Memory B cell (primary cell): ENCODE results near the gene RNF167.
A peak's percentile ranks its signal among the peaks of the same experiment; 100 is the strongest.

Experiments
- ATAC-seq: fragments of 150-1000 bp; cut with Tn5 transposase; 2 replicates; pipeline ENCODE4 v1.10.0; 2021; ENCODE audit warnings: low read depth, mild to moderate bottlenecking, moderate library complexity
- DNase-seq, 2 donors: peaks; one replicate each; pipeline ENCODE4 v3.0.0; 2022; ENCODE audit warnings: low spot score in 2 of 2
- H3K27ac Mint-ChIP-seq: one replicate; pipeline ENCODE4 v1.8.0; 2022; ENCODE audit warnings: mild to moderate bottlenecking, moderate library complexity, mixed read lengths
- H3K27me3 Mint-ChIP-seq: one replicate; pipeline ENCODE4 v1.8.0; 2022; ENCODE audit warnings: mixed read lengths
- H3K36me3 Mint-ChIP-seq: one replicate; pipeline ENCODE4 v1.8.0; 2022; ENCODE audit warnings: mild to moderate bottlenecking, mixed read lengths
- H3K4me1 Mint-ChIP-seq: one replicate; pipeline ENCODE4 v1.8.0; 2022; ENCODE audit warnings: mixed read lengths
- H3K4me3 Mint-ChIP-seq: one replicate; pipeline ENCODE4 v1.8.0; 2022; ENCODE audit warnings: mild to moderate bottlenecking, moderate library complexity, mixed read lengths
- H3K9me3 Mint-ChIP-seq: one replicate; pipeline ENCODE4 v1.8.0; 2022; ENCODE audit warnings: mixed read lengths

The RNF167 gene

DNA sequence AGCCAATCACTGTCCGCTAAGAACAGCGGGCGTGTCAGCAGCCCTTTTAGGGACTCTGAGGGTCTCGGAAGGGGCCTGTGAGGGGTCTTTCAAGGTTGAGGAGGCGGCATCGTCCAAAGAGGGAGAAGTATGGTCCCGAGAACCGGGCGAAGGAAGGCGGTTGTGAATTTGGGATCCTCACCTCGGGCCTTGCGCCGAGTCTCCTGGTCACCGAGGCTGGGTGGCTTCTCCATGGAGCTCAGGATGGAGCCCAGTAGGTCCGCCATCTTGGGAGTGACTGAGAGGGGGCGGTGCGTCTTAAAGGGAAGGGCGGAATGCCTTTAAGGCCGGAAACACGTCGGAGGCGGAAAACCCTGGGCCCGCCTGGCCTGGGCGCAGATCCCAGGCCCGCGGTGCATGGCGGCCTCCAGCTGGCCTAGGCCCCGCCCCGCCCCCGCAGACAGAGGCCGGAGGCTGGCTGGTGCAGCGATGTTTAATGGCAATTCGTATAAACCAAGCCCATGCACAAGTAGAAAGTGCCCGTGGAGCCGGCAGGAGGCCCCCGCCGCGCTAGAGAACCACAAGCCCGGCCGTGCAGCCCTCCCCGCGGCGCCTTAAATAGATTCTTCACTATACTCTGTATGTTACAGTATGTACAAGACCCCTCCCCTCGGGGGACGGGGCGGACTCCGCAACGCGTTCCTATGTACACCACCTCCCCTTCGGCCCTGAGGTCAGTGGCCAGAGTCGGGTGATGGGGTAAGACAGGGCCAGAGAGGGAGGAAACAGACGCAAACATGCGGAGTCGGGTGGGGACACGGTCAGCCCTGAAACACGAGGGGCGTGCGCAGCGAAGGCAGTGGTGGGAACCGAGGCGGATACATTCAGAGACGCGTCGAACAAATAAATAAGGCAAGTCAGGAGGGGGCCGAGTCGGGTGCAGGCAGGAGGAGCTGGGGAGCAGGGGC, 27.7 kb downstream of the RNF167 start, which contains the start of gene SPAG7:
SPAG7 (minus strand) TSS at position 279 of the 947 bp plus-strand sequence; CDS start at position 266, 13 bp downstream.
- H3K27me3 Mint-ChIP-seq = no peaks in the 10 kb centered on the region
- ATAC-seq = peak; percentile 63
- H3K4me3 Mint-ChIP-seq = no peak within 1 kb of the TSS
- H3K27ac Mint-ChIP-seq = no peak within 1 kb of the TSS
- peak; percentile 98 to 99 for DNase-seq
- peaks cover 17% of the 10 kb centered on the region for H3K4me1 Mint-ChIP-seq
- H3K9me3 Mint-ChIP-seq = no peaks in the 10 kb centered on the region
- H3K36me3 Mint-ChIP-seq = peaks cover 10% of the 10 kb centered on the region

DNA sequence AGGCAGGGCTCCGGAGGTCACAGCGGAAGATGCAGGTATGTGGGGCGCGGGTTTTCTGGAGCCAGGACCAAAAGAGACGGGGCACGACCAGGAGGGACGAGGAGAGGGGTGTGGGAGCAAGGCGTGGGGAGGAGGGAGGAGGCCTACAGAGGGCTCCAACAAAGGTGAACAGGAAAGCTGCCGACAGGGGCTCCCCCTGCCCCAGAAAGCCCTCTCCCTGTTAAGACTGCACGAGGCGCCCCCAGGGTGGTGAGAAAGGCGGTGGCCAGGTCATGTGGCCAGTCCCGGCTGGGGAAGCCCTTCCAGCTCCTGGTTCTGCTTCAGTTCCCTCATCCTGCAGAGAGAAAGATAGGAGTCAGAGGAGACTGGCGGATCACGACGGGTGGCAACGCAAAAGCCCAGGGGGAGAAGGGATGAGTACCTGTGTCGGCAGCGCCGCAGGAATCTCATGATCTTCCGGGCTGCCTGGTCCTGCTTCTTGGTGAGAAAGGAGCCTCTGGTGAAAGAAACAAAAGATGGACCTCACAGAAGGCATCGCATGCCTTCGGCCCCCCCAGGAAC, 28.5 kb downstream of the RNF167 start:
- Mint-ChIP-seq H3K27ac (no peak overlapping the region), H3K4me1 (peaks cover 17% of the 10 kb centered on the region), H3K27me3 (no peaks in the 10 kb centered on the region), H3K4me3 (no peak overlapping the region), H3K36me3 (peaks cover 15% of the 10 kb centered on the region), H3K9me3 (no peaks in the 10 kb centered on the region)
- DNase-seq (no peak), ATAC-seq (no peak)

DNA sequence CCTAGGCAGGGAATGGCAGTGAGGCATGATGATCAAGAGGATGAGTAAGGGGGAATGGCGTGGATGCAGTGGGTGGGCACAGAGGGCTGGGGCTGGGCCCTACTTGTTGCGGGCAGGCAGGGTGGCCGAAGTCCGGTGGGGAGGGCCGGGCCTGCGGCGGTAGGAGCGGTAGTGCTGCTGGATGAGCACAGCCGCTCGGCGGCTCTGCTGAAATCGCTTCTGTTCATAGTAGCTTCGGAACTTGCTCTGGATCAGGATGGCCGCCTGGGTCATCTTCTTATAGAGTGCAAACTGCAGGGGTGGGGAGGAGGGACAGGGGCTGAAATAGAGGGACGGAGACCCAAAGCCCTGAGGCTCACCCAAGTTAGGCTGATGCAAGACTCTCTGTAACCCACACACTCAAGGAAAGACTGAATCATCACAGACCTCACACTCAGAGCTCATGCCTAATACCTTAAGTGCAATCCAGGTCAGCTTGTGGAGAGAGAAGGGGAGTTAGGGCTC, 29.0 kb downstream of the RNF167 start:
- Mint-ChIP-seq H3K27ac (no peak overlapping the region), H3K4me3 (no peak overlapping the region), H3K36me3 (peaks cover 17% of the 10 kb centered on the region), H3K4me1 (peaks cover 17% of the 10 kb centered on the region), H3K9me3 (no peaks in the 10 kb centered on the region), H3K27me3 (no peaks in the 10 kb centered on the region)
- DNase-seq (no peak), ATAC-seq (no peak)

DNA sequence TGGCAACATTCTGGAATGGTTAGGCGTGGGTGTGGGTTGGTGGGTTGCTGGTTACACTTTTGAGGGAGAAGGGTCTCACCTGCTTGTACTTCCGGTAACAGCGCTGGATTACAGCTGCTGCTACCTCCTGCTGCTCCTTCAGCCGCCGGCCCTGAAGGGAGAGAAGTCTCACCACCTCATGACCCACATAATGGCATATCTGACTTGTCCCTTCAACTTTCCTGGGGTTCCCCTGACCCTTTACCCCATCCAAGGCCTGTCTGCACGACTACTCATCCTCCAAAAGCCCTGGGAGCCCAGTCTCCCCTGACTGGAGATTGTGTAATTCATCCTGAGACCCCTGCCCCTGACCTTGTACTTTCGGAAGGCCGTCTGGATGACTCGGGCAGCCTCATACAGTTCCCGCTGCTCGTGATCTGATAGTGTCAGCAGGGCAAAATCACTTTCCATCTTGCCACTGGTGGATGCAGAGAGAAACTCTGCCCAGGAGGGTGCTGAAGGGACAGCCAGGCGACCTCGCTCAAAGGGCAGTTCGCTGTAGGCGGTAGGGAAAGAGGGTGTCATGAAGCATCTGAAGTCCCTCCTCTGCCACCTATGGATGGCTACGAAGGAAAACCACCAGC, 29.6 kb downstream of the RNF167 start:
- Mint-ChIP-seq H3K36me3 (peaks cover 21% of the 10 kb centered on the region), H3K9me3 (no peaks in the 10 kb centered on the region), H3K4me3 (peak overlapping the region; percentile 35), H3K27me3 (no peaks in the 10 kb centered on the region), H3K27ac (no peak overlapping the region), H3K4me1 (peaks cover 17% of the 10 kb centered on the region)
- no peak for ATAC-seq
- DNase-seq = no peak

DNA sequence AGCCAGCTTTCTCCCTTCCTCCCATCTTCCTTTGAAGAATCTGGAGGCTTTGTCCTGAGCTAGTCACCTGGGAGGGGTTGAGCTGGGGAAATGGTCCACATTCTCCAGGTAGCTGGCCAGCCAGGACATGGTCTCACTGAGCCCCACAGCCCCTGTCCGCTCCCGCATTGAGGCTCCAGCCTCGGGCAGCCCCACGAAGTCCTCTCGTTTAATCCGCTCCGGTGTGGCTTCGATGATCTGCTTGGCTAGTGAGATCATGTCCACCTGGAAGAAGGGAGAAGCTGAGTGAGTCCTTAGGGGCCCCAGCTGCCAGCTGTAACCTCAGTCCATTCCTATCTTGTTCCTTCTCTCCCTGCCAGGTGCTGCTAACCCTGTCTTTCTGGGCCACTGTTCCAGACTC, 30.2 kb downstream of the RNF167 start:
- H3K9me3 Mint-ChIP-seq = no peaks in the 10 kb centered on the region
- peaks cover 19% of the 10 kb centered on the region for H3K4me1 Mint-ChIP-seq
- H3K36me3 Mint-ChIP-seq = peaks cover 25% of the 10 kb centered on the region
- no peak overlapping the region for H3K4me3 Mint-ChIP-seq
- ATAC-seq = no peak
- H3K27ac Mint-ChIP-seq = no peak overlapping the region
- DNase-seq = no peak
- no peaks in the 10 kb centered on the region for H3K27me3 Mint-ChIP-seq

DNA sequence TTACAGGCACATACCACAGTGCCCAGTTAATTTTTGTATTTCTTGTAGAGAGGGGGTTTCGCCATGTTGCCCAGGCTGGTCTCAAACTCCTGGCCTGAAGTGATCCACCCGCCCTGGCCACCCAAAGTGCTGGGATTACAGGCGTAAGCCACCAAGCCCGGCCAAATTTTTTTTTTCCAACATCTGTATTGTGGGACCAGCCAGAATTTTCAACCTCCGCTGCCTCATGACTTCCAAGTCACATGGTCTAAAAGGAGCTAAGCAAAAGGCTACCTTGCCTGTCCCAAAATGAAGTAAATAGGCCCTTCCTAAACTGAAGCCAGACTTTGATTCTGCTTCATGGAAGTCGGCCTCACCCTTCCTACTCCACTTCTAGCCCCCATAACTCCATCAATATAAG, 31.8 kb downstream of the RNF167 start:
- ATAC-seq (no peak), DNase-seq (no peak)
- Mint-ChIP-seq H3K9me3 (no peaks in the 10 kb centered on the region), H3K4me3 (no peak overlapping the region), H3K27me3 (no peaks in the 10 kb centered on the region), H3K36me3 (peaks cover 31% of the 10 kb centered on the region), H3K4me1 (peaks cover 15% of the 10 kb centered on the region), H3K27ac (no peak overlapping the region)

DNA sequence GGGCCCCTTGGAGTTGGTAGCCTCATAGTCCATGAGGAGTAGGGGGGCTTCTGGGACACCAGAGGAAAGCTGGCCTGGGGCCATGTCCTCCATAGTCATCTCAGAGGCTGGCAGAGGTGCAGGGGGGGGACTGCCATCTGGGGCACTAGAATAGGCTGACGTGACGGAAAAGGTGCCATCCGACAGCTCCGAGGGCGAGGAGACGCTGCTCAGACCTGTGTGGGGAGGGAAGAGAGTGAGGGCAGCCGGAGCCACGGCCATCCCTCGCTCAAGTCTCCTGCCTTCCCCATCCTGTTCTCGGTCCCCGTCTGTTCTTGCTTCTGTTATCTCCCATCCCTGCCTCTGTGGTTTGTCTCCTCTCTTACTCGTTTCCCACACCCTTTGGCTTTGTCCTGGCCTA, 32.3 kb downstream of the RNF167 start:
- Mint-ChIP-seq H3K27ac (no peak overlapping the region), H3K36me3 (peaks cover 32% of the 10 kb centered on the region), H3K4me3 (no peak overlapping the region), H3K27me3 (no peaks in the 10 kb centered on the region), H3K9me3 (no peaks in the 10 kb centered on the region), H3K4me1 (peaks cover 15% of the 10 kb centered on the region)
- no peak for DNase-seq
- ATAC-seq = no peak

DNA sequence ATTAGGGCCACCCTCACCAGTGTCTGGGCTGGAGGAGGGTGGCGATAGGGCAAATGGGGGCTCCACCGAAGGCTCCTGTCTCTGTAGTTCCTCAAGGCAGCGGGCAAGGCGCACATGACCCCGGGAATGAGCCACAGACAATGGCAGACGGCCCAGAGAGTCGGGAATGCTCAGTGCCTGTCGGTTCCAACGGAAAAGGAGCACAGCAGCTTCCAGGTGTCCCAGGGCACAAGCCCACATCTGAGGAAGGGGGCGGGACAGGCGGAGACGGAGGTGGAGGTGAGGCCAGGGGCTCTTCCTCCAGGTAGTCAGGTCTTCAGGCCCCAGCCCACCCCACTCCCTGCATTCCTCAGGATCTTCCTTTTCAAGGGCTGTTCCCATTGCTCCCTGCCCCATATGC, 32.7 kb downstream of the RNF167 start:
- DNase-seq = no peak
- Mint-ChIP-seq H3K4me1 (peaks cover 15% of the 10 kb centered on the region), H3K36me3 (peaks cover 32% of the 10 kb centered on the region), H3K27me3 (no peaks in the 10 kb centered on the region), H3K9me3 (no peaks in the 10 kb centered on the region), H3K27ac (no peak overlapping the region), H3K4me3 (no peak overlapping the region)
- no peak for ATAC-seq

DNA sequence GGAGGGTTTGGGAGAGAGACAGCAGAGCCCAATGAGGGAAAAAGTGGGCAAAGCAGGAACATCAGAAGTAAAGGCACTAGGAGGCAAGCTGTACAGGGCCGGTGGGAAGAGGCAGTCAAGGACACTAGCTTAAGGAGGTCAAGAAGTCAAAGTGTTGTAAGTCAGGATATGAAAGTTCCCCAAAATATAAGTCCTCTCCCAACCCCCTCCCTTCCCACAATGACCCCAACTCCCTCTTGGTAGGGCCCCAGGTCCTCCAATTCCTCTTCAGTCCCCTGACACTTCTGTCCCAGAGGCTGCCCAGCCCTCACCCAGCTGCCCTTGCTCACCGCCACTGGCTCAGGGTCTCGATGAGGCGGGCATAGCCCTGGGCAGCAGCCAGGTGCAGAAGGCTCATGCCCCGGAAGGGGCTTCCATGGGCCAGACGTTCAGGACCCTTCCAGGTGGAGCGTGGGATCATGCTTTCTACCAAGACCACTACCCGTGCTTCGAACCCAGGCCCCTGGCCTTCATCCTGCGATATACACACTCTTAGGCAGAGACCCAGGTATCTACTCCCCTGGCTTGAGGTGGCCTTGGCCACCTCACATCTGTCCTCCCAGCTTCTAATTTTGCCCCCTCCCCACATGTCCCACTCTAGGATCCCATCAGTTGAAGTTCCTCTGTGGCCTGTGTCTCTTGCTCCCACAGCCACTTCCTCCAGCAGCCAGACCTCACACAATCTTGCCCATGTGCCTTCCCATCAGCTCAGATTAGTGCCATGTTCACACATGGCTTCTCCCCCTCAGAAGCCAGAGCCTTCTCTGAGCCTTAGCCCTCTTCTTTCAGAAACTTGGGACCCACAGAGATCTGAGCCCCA, 33.4 kb downstream of the RNF167 start:
- H3K27me3 Mint-ChIP-seq = no peaks in the 10 kb centered on the region
- H3K4me1 Mint-ChIP-seq = peaks cover 17% of the 10 kb centered on the region
- no peaks in the 10 kb centered on the region for H3K9me3 Mint-ChIP-seq
- no peak overlapping the region for H3K4me3 Mint-ChIP-seq
- H3K27ac Mint-ChIP-seq = peak overlapping the region; percentile 45
- DNase-seq (no peak), ATAC-seq (no peak)
- peaks cover 32% of the 10 kb centered on the region for H3K36me3 Mint-ChIP-seq

DNA sequence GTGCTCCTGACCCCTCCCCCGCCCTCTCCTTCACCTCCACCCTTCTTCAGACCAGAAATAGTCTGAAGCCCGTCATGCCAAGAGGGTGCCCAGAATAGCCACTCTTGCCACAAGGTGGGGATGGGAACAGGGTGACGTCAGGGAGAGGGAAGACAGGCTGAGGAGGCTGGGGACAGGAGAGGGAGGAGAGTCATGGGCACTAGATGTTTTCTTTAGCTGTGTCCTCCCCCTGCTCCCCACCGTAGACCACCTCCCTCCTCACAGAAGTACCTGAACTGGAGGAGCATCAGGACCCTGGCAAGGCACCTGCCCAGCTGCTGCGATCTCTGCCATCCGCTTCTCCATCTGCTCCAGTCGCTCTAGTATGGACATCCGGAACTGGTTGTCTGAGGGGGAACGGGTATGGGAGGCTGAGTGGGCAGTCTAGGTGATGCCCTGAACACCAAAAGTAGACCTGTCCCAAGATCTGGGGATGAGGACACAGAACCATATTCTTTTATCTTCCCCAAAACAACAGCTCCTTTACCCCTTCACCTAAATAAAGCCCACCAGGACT, 34.1 kb downstream of the RNF167 start:
- ATAC-seq (no peak), DNase-seq (no peak)
- H3K4me3 Mint-ChIP-seq = no peak overlapping the region
- H3K27me3 Mint-ChIP-seq = no peaks in the 10 kb centered on the region
- no peaks in the 10 kb centered on the region for H3K9me3 Mint-ChIP-seq
- peaks cover 32% of the 10 kb centered on the region for H3K36me3 Mint-ChIP-seq
- H3K4me1 Mint-ChIP-seq = peaks cover 21% of the 10 kb centered on the region
- no peak overlapping the region for H3K27ac Mint-ChIP-seq

DNA sequence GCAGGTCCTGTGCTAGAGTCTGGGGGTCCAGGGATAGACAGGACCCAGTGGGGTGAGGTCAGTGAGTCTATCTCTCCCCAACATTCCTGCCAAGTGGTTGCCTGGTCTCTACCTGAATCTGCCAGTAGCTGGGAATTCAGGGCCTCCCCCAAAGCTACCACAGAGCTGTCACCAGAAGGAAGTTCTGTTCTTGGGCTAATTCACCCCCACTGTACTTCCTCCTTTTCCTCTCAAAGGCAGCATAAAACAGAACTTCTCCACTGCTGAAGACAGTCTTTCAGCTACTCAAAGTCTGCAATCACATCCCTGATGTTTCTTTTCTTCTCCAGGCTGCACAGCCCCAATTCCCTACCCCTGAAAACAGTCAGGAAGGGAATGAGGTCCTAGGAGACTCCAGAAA, 38.7 kb downstream of the RNF167 start:
- H3K4me1 Mint-ChIP-seq = peaks cover 38% of the 10 kb centered on the region

DNA sequence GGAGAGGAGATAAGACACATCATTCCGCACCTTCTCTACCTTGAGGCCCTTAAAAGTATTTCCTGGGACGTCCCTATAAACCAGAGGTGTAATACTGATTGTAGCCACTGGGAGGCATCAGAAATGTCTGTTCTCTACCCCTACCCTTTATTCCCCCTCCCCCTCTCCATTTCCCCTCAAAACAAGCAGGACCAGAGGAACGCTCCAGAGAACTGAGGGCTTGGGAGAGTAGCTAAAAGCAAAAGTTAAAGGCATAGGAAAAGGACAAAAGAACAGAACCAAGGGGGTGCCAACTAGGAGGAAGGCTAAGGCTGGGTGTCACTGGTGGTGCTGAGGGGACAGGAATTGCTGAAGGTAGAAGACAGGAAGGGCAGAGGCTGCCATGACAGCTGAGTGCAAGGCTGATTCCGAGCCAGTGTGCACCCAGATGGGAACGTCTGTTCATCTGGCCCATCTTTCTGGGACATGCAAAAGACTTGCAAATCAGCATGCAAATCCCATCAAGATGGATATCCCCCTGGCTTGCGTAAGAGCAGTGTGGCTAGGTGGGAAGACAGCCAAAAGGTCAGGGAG, 40.7 kb downstream of the RNF167 start:
- ATAC-seq (peak; percentile 73), DNase-seq (peak; percentile 41 to 44)
- H3K27ac Mint-ChIP-seq = peak overlapping the region; percentile 88
- no peaks in the 10 kb centered on the region for H3K9me3 Mint-ChIP-seq
- peaks cover 36% of the 10 kb centered on the region for H3K4me1 Mint-ChIP-seq
- peaks cover 23% of the 10 kb centered on the region for H3K36me3 Mint-ChIP-seq
- peak overlapping the region; percentile 40 for H3K4me3 Mint-ChIP-seq
- H3K27me3 Mint-ChIP-seq = no peaks in the 10 kb centered on the region

More for the DNA sequence above, 38.7 kb downstream of the RNF167 start:
- Mint-ChIP-seq H3K27ac (peak overlapping the region; percentile 52), H3K36me3 (peaks cover 35% of the 10 kb centered on the region), H3K9me3 (no peaks in the 10 kb centered on the region), H3K4me3 (no peak overlapping the region), H3K27me3 (no peaks in the 10 kb centered on the region)
- DNase-seq (no peak), ATAC-seq (peak; percentile 80)

DNA sequence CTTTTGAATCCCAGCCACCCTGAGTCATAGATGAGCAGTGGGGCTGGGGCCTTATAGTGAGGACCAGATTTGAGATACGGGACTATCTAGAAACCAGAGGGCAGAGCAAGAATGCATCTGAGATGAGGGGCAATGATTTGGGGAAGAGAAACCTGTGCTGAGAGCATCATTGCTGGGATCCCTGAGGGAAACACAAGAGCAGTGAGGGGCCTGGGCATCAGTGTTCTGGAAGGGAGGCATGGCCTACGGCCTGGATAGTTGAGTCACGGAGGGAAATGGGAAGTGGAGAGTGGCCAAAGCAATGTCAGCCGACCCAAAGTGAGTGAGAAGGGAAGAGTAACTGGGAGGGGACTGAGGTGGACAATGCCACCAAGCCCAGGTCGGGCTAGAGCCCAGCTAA, 42.2 kb downstream of the RNF167 start:
- Mint-ChIP-seq H3K4me1 (peaks cover 46% of the 10 kb centered on the region), H3K27ac (peak overlapping the region; percentile 88), H3K9me3 (no peaks in the 10 kb centered on the region)

More for the DNA sequence above, 42.2 kb downstream of the RNF167 start:
- H3K27me3 Mint-ChIP-seq = no peaks in the 10 kb centered on the region
- ATAC-seq (no peak), DNase-seq (no peak)
- H3K36me3 Mint-ChIP-seq = peaks cover 19% of the 10 kb centered on the region
- no peak overlapping the region for H3K4me3 Mint-ChIP-seq
